Measurements from ENCODE around the gene PDRG1.

Gene PDRG1

DNA sequence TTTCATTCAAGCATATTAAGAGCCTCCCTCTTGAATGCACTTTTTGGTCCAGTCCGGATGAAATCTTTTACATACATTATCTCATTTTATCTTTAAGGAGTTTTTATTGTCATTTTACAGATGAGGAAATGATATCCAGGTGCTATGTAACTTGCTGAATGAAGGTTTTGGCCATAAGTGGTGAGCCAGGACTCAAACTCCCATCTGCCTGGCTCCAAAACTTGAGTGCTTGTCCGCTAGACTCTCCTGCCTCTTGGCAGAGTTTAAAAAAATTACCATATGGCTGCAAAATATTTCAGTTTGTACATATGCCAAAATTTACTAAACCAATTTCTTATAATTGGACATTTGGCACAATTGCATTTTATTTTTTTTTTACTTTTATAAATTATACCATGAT lies 12.2 kb downstream of the PDRG1 start:
- TF ChIP-seq TEAD4 (IDR thresholded peaks at IDR 0.05) (no peak), TAF1 (IDR thresholded peaks at IDR 0.05; ENCODE audit: low read depth) (no peak), YY1 (IDR thresholded peaks at IDR 0.05; ENCODE audit: low read depth) (no peak), FOXM1 (IDR thresholded peaks at IDR 0.05; ENCODE audit: borderline replicate concordance, low read depth) (no peak), TCF12 (IDR thresholded peaks at IDR 0.05; ENCODE audit: low read depth) (no peak), ZBTB7A (IDR thresholded peaks at IDR 0.05; ENCODE audit: low read depth) (no peak), CEBPB (IDR thresholded peaks at IDR 0.05) (no peak), RAD21 (IDR thresholded peaks at IDR 0.05; ENCODE audit: low read depth) (no peak), EGR1 (IDR thresholded peaks at IDR 0.05) (no peak), EP300 (IDR thresholded peaks at IDR 0.05; ENCODE audit: borderline replicate concordance) (no peak), CREB1 (IDR thresholded peaks at IDR 0.05; ENCODE audit: low read depth) (no peak), NFIC (IDR thresholded peaks at IDR 0.05) (no peak)
- TF ChIP-seq, protein P1, sequence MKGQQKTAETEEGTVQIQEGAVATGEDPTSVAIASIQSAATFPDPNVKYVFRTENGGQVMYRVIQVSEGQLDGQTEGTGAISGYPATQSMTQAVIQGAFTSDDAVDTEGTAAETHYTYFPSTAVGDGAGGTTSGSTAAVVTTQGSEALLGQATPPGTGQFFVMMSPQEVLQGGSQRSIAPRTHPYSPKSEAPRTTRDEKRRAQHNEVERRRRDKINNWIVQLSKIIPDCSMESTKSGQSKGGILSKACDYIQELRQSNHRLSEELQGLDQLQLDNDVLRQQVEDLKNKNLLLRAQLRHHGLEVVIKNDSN (IDR thresholded peaks at IDR 0.05) = no peak
- TF ChIP-seq, protein P2, sequence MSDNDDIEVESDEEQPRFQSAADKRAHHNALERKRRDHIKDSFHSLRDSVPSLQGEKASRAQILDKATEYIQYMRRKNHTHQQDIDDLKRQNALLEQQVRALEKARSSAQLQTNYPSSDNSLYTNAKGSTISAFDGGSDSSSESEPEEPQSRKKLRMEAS (IDR thresholded peaks at IDR 0.05) = no peak
- TF ChIP-seq, protein P3, sequence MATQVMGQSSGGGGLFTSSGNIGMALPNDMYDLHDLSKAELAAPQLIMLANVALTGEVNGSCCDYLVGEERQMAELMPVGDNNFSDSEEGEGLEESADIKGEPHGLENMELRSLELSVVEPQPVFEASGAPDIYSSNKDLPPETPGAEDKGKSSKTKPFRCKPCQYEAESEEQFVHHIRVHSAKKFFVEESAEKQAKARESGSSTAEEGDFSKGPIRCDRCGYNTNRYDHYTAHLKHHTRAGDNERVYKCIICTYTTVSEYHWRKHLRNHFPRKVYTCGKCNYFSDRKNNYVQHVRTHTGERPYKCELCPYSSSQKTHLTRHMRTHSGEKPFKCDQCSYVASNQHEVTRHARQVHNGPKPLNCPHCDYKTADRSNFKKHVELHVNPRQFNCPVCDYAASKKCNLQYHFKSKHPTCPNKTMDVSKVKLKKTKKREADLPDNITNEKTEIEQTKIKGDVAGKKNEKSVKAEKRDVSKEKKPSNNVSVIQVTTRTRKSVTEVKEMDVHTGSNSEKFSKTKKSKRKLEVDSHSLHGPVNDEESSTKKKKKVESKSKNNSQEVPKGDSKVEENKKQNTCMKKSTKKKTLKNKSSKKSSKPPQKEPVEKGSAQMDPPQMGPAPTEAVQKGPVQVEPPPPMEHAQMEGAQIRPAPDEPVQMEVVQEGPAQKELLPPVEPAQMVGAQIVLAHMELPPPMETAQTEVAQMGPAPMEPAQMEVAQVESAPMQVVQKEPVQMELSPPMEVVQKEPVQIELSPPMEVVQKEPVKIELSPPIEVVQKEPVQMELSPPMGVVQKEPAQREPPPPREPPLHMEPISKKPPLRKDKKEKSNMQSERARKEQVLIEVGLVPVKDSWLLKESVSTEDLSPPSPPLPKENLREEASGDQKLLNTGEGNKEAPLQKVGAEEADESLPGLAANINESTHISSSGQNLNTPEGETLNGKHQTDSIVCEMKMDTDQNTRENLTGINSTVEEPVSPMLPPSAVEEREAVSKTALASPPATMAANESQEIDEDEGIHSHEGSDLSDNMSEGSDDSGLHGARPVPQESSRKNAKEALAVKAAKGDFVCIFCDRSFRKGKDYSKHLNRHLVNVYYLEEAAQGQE (IDR thresholded peaks at IDR 0.05; ENCODE audit: low read depth) = no peak

DNA sequence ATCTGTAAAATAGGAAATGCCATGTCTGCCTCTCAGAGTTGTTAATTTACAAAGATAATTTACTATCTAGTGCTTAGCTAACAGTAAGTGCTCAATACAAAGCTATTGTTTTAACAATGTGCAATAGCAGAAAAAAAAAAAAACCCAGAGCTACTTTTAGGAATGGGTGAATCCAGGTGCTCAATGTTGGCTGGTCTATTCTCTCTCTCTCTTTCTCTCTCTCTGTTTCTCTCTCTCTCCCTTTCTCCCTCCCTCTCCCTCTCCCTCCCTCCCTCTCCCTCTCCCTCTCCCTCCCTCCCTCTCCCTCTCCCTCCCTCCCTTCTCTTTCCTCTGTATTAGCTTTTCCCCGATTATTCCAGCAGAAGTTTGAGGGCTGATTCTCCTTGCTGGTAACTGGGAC lies 14.0 kb downstream of the PDRG1 start:
- TF ChIP-seq TAF1 (IDR thresholded peaks at IDR 0.05; ENCODE audit: low read depth) (no peak), RAD21 (IDR thresholded peaks at IDR 0.05; ENCODE audit: low read depth) (no peak), EP300 (IDR thresholded peaks at IDR 0.05; ENCODE audit: borderline replicate concordance) (no peak), FOXM1 (IDR thresholded peaks at IDR 0.05; ENCODE audit: borderline replicate concordance, low read depth) (no peak), NFIC (IDR thresholded peaks at IDR 0.05) (no peak), YY1 (IDR thresholded peaks at IDR 0.05; ENCODE audit: low read depth) (no peak), TEAD4 (IDR thresholded peaks at IDR 0.05) (no peak), TCF12 (IDR thresholded peaks at IDR 0.05; ENCODE audit: low read depth) (no peak), ZBTB7A (IDR thresholded peaks at IDR 0.05; ENCODE audit: low read depth) (no peak)
- TF ChIP-seq, protein P3 (IDR thresholded peaks at IDR 0.05; ENCODE audit: low read depth) = no peak
- TF ChIP-seq, protein P1 (IDR thresholded peaks at IDR 0.05) = no peak

DNA sequence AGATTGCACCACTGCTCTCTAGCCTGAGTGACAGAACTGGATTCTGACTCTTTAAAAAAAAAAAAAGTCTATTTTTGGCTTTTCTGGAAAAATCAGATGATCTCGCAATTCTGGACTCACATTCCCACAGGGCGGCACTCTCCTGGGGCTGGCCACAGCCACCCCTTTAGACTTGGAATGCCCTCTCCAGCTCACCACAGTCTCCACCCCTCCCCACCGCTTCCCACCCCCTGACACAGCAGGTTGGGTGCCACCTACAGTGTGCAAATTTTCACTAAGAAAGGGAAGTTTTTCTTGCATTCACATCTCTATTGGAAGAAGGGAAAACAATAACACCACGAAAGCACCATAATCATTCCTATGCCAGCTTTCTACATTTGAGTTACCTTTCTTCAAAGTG lies 15.4 kb downstream of the PDRG1 start:
- TF ChIP-seq EP300 (IDR thresholded peaks at IDR 0.05; ENCODE audit: borderline replicate concordance) (no peak), NFIC (IDR thresholded peaks at IDR 0.05) (no peak), RAD21 (IDR thresholded peaks at IDR 0.05; ENCODE audit: low read depth) (no peak), TAF1 (IDR thresholded peaks at IDR 0.05; ENCODE audit: low read depth) (no peak), EGR1 (IDR thresholded peaks at IDR 0.05) (no peak), CEBPB (IDR thresholded peaks at IDR 0.05) (no peak), TEAD4 (IDR thresholded peaks at IDR 0.05) (no peak), YY1 (IDR thresholded peaks at IDR 0.05; ENCODE audit: low read depth) (no peak), ZBTB7A (IDR thresholded peaks at IDR 0.05; ENCODE audit: low read depth) (no peak), FOXM1 (IDR thresholded peaks at IDR 0.05; ENCODE audit: borderline replicate concordance, low read depth) (no peak), CREB1 (IDR thresholded peaks at IDR 0.05; ENCODE audit: low read depth) (no peak), TCF12 (IDR thresholded peaks at IDR 0.05; ENCODE audit: low read depth) (no peak)
- TF ChIP-seq, protein P3 (IDR thresholded peaks at IDR 0.05; ENCODE audit: low read depth) = no peak
- TF ChIP-seq, protein P2 (IDR thresholded peaks at IDR 0.05) = no peak

DNA sequence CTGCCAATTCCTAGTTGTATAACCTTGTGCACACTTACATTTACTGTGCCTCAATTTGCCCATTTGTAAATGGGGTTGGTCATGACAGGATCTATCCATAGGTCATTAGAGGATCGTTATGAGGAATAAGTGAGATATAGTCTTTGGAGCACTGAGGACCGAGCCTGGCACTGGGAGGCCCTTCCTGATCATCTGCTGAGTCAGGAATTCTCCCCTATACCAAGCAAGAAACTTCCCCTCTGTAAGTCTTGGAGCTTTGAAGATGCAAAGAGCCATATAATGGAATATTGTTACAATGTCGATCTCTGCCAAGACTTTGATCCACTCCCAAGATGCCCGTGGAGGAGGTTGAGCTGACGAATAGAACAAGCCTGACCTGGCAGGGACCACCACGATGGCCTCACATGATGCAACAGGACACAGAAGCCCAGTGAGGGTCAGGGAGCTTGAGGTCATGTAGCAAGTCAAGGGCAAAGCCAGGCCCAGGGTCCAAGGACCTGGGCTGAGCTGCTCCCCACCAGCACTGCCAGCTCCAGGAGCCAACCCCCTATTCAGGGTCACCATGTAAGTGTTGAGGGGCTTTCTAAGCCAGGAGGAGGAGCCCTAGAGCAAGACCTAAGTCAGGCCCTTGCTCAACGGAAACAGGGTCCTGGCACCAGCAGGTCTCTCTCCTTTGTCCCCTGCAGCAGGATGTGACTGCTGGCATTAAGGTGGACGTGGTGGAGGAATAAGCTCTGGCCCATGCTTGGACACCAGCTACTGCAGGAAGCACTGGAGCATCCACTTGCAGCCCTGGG lies 16.7 kb downstream of the PDRG1 start:
- no peak for TF ChIP-seq ZBTB7A (IDR thresholded peaks at IDR 0.05; ENCODE audit: low read depth)
- no peak for TF ChIP-seq RAD21 (IDR thresholded peaks at IDR 0.05; ENCODE audit: low read depth)
